Measurements from ENCODE around the gene CDK8. TPM values are rescaled to one million over a fixed set of nuclear protein-coding genes. Genes with fewer than 3 reads are reported as not detected.

The CDK8 gene
- total RNA-seq, 1 experiment from 2014 or later = 14.5 TPM

GRCh38 chr13:26400545-26400944 is 146.6 kb downstream of the CDK8 start:
- POLR2A ChIA-PET (ENCODE audit: unreplicated experiment) = interaction anchor here (0.7 kb wide), 1 partner anchor 14 kb away, joined by 5 read pairs; no protein-coding TSS in a partner anchor
- Histone ChIP-seq H3K27me3 (ENCODE audit: low read length) (no peaks in the 10 kb centered on the region), H3K9ac (ENCODE audit: low read length) (no peak overlapping the region), H3F3A (ENCODE audit: low read length, unreplicated experiment) (no peaks in the 10 kb centered on the region), H3K27ac (ENCODE audit: low read length) (no peak overlapping the region), H2AFZ (ENCODE audit: low read length) (no peak overlapping the region), H3K79me2 (ENCODE audit: low read length) (no peaks in the 10 kb centered on the region), H3K9me3 (ENCODE audit: low read length) (no peaks in the 10 kb centered on the region), H4K20me1 (ENCODE audit: low read length) (no peaks in the 10 kb centered on the region), H3K4me3 (ENCODE audit: low read length) (no peak overlapping the region), H3K4me2 (ENCODE audit: low read length) (no peak overlapping the region), H3K9me2 (replicated peaks; ENCODE audit: low read length) (no peaks in the 10 kb centered on the region), H3K36me3 (ENCODE audit: low read depth, low read length) (peaks cover 2% of the 10 kb centered on the region; the same call in 1 of the 2 replicates), H3K4me1 (ENCODE audit: insufficient read depth, low read length) (no peaks in the 10 kb centered on the region)
- DNase-seq (no peak), ATAC-seq (no peak)
- TF ChIP-seq EZH2 (IDR thresholded peaks at IDR 0.05; ENCODE audit: low read length, unreplicated experiment) (no peak), CTCF (conservative IDR thresholded peaks at IDR 0.05; ENCODE audit: low read depth, low read length) (no peak), EZH2phosphoT487 (IDR thresholded peaks at IDR 0.05; ENCODE audit: borderline replicate concordance, low read length) (no peak)
- CTCF ChIA-PET = no interaction called here
- intact Hi-C loops (cut with micrococcal nuclease) = no loop called here
- BruUV-seq (replicated peaks) = no TSS peak

GRCh38 chr13:26401069-26401468 is 147.1 kb downstream of the CDK8 start:
- Histone ChIP-seq H3K27ac (ENCODE audit: low read length) (no peak overlapping the region), H4K20me1 (ENCODE audit: low read length) (no peaks in the 10 kb centered on the region), H3K4me3 (ENCODE audit: low read length) (no peak overlapping the region), H3K36me3 (ENCODE audit: low read depth, low read length) (peaks cover 2% of the 10 kb centered on the region; the same call in 1 of the 2 replicates), H3F3A (ENCODE audit: low read length, unreplicated experiment) (no peaks in the 10 kb centered on the region), H3K9me2 (replicated peaks; ENCODE audit: low read length) (no peaks in the 10 kb centered on the region), H3K4me2 (ENCODE audit: low read length) (no peak overlapping the region), H3K27me3 (ENCODE audit: low read length) (no peaks in the 10 kb centered on the region), H2AFZ (ENCODE audit: low read length) (no peak overlapping the region), H3K9me3 (ENCODE audit: low read length) (no peaks in the 10 kb centered on the region), H3K79me2 (ENCODE audit: low read length) (no peaks in the 10 kb centered on the region), H3K9ac (ENCODE audit: low read length) (no peak overlapping the region), H3K4me1 (ENCODE audit: insufficient read depth, low read length) (no peaks in the 10 kb centered on the region)
- ChIA-PET CTCF (no interaction called here), POLR2A (ENCODE audit: unreplicated experiment) (no interaction called here)
- intact Hi-C loops (cut with micrococcal nuclease) = no loop called here
- ATAC-seq = no peak
- TF ChIP-seq EZH2phosphoT487 (IDR thresholded peaks at IDR 0.05; ENCODE audit: borderline replicate concordance, low read length) (no peak), CTCF (conservative IDR thresholded peaks at IDR 0.05; ENCODE audit: low read depth, low read length) (no peak), EZH2 (IDR thresholded peaks at IDR 0.05; ENCODE audit: low read length, unreplicated experiment) (no peak)
- no peak for DNase-seq
- no TSS peak for BruUV-seq (replicated peaks)

- ChIA-PET POLR2A (ENCODE audit: unreplicated experiment) (no interaction called here), CTCF (no interaction called here)
- intact Hi-C loops (cut with micrococcal nuclease) = no loop called here
- Histone ChIP-seq H3K9ac (ENCODE audit: low read length) (no peak overlapping the region), H3K79me2 (ENCODE audit: low read length) (no peaks in the 10 kb centered on the region), H3K36me3 (ENCODE audit: low read depth, low read length) (peaks cover 2% of the 10 kb centered on the region; the same call in 1 of the 2 replicates), H3K27me3 (ENCODE audit: low read length) (no peaks in the 10 kb centered on the region), H3K4me3 (ENCODE audit: low read length) (no peak overlapping the region), H2AFZ (ENCODE audit: low read length) (no peak overlapping the region), H4K20me1 (ENCODE audit: low read length) (no peaks in the 10 kb centered on the region), H3K9me2 (replicated peaks; ENCODE audit: low read length) (no peaks in the 10 kb centered on the region), H3F3A (ENCODE audit: low read length, unreplicated experiment) (no peaks in the 10 kb centered on the region), H3K27ac (ENCODE audit: low read length) (no peak overlapping the region), H3K9me3 (ENCODE audit: low read length) (no peaks in the 10 kb centered on the region), H3K4me1 (ENCODE audit: insufficient read depth, low read length) (no peaks in the 10 kb centered on the region), H3K4me2 (ENCODE audit: low read length) (no peak overlapping the region)
- no TSS peak for BruUV-seq (replicated peaks)
- no peak for ATAC-seq
- no peak for DNase-seq
- TF ChIP-seq CTCF (conservative IDR thresholded peaks at IDR 0.05; ENCODE audit: low read depth, low read length) = no peak
- TF ChIP-seq EZH2 (IDR thresholded peaks at IDR 0.05; ENCODE audit: low read length, unreplicated experiment) = no peak
- no peak for TF ChIP-seq EZH2phosphoT487 (IDR thresholded peaks at IDR 0.05; ENCODE audit: borderline replicate concordance, low read length)
Measured at GRCh38 chr13:26401578-26402021, 147.7 kb downstream of the CDK8 start.

Measured in PC-3 (cell line).